Midbrain (tissue), 1 donor: Measurements from ENCODE around the gene PPP5C.
"Not testable (repeated sequence)": the region's sequence is repeated elsewhere in the genome, so short reads cannot be mapped to it uniquely, and the experiment has no call there.

Experiments
- DNase-seq: peaks from one replicate; lab custom pipeline; 2025; lab: John Stamatoyannopoulos, UW

Gene PPP5C

DNA sequence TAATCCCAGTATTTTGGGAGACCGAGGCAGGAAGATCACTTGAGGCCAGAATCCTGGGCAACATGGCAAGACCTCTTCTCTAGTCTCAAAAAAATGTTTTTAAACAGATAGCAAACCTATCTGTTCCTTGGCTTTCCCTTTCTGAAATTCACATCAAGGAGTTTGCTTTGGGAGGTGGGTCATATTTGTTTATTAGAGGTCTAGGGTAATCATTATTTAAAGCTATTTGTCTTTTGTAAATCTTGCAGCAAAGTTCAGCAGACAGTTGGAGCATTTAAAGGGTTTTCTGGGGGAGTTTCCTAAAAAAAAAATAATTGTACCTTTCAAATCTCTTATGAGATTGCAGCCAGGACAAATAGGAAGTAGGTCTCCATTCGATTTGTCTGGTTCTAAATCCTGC lies 17.5 kb downstream of the PPP5C start:
- no peak for DNase-seq

DNA sequence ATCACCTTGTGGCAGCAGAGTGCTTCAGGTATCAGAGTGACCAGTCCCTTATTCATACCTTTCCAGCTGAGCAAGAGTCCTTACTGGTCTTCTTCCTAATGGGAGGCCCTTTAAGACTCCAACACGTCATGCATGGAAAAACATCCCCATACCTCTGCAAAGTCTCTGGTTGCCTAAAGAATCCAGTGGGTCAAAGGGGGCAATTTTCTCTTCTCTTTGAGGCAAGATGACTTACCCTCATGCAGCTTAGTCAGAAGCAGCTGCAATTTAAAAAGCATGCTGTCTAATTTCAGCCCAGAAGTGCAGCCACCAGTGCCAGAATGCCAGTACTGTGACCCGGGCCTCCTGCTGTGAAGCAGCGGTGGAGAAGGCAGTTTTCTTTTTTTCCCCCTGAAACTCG lies 18.7 kb downstream of the PPP5C start:
- no peak for DNase-seq

- DNase-seq = no peak
Measured at GRCh38 chr19:46366620-46367292, 19.9 kb downstream of the PPP5C start.

DNA sequence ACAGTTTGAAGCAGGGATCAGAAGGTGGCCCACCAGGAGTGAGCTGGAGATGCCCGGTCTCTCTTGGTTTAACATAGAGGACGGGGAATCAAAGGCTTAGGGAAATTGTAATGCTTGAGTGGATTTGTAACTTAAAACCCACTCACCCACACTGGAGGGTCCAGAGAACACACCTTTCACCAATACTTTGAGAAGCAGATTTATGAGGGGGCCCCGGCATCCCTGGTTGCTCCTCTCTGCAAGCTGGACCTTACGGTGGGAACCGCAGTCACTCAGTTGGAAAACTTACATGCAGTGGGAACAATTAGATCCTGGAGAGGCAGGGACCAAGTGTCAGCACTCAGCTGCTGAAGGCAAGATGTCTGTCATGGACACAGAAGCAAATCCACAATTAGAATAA lies 20.5 kb downstream of the PPP5C start:
- DNase-seq = no peak

DNA sequence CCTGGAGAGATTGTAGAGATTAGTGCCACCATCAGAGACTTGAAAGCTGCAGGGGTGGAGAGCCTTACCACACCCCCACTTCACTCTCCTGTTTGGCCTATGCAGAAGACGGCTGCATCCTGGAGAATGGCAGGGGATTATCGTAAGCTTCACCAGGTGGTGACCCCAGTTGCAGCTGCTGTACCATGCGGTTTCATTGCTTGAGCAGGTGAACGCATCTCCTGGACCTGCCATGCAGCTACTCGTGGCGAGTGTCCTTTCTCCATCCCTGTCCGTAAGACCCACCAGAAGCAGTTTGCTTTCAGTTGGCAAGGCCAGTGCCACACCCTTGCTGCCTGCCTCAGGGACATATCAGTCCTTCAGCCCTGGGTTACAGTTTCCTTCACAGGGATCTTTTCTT lies 21.2 kb downstream of the PPP5C start:
- no peak for DNase-seq

- no peak for DNase-seq
Measured at GRCh38 chr19:46369817-46370216, 22.9 kb downstream of the PPP5C start.

DNA sequence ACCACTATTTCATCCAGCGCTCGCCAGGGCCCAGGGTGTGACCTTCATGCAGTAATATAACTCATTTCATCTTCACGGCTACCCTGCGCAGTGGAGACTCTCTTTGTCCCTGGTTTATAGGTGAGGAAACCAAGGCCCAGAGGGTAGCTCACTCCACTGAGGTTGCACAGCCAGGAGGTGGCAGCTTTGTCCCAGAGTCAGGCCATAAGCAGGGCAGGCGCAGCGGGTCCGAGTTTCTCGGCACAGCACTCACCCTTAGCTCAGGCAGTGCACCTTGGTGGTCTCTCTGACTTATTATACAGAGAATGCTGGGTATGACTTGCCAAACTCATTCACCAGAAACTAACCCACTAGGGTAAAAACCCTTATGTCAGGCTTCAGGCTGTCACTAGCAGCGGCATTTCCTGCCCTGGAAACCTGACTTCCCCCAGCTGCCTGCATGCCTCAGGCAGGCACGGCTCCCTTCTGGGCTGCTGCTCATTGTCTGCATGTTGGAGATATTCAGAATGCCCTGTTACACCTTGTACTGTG lies 24.5 kb downstream of the PPP5C start:
- DNase-seq = no peak

DNA sequence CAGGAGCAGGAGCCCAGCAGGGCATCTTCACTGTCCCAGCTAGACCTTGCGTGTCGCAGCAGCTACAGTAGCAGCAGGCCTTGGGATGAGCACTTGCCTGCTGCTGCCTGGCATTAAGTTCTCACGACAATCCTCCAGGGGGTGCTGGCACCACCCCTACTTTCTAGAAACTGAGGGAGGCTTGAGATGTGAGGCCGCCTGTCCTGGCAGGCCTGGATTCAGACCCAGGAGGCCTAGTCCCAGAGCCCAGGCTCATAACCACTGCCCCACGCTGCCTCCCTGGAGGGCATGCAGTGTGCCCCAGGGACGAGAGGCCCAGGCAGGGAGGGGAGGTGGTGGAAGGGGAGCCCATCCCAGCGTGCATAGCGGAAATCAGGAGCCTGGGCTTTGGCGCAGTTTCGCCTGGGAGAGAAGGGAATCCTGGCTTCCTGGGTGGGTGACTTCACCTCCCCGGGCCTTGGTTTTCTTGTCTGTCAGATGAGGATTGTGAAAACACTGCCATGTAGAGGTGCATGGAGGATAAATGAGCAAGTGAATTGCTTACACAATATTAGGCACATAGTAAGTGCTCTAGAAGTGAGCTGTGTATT lies 26.1 kb downstream of the PPP5C start:
- no peak for DNase-seq

- no peak for DNase-seq
Measured at GRCh38 chr19:46373491-46374359, 26.8 kb downstream of the PPP5C start.

GRCh38 chr19:46374536-46375475 lies 27.9 kb downstream of the PPP5C start:
- no peak for DNase-seq

GRCh38 chr19:46375476-46376067 lies 28.7 kb downstream of the PPP5C start:
- DNase-seq = not testable (repeated sequence)

GRCh38 chr19:46376241-46377153 lies 29.6 kb downstream of the PPP5C start:
- DNase-seq = no peak

DNA sequence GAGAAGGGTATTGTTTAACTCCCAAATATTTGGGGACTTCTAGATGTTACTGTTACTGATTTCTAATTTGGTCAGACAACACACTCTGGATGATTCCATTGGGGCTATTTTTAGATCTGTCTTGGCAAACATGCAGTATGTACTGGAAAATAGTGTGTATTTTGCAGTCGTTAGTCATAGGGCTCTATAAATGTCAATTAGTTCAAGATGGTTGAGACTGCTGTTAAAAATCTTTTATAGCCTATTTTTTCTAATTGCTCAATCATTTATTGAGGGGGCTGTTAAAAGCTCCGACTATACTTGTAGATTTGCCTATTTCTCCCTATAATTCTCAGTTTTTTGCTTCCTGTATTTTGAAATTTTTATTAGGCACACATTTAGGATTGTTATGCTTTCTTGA lies 31.4 kb downstream of the PPP5C start:
- DNase-seq = peak; percentile 27

- no peak for DNase-seq
Measured at GRCh38 chr19:46380690-46381089, 33.8 kb downstream of the PPP5C start.

DNA sequence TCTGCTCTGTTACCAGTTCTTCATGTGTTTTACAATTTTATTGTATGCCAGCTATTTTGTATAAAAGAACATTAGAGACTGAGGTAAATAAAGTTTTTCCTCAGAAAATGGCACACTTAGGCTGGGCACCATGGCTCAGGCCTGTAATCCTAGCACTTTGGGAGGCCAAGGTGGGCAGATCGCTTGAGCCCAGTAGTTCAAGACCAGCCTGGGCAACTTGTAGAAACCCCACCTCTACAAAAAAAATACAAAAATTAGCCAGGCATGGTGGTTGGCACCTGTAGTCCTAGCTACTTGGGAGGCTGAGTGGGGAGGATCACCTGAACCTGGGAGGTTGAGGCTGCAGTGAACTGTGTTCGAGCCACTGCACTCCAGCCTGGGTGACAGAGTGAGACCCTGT lies 34.5 kb downstream of the PPP5C start:
- DNase-seq = no peak

DNA sequence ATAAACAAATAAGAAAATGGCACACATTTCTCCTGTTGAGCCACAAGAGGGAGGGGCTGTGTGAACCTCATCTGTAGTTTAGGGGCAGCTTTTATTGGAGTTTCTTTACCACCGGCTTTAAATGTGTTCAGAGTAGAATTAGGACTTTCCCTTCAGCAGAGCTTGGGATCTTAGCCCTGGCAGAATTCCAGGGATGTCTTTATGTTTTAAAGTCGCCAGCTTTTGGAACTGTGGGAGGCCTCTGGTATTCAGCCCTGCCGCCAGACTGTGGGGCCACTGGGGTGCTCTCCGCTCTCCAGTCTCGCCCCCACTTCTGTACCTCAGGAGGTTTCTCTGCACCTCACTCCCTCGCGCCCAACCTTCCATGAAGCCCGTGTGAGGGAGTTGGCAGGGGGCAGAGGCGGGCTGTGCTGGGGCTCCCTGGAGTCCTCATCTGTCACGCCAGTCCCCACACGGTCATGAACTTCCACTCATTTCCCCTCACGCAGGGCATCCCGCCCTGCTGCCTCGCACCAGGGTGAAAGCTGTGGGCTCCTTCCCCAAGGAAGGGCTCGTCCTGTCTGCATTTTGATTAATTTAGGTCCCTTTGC lies 35.0 kb downstream of the PPP5C start:
- no peak for DNase-seq

DNA sequence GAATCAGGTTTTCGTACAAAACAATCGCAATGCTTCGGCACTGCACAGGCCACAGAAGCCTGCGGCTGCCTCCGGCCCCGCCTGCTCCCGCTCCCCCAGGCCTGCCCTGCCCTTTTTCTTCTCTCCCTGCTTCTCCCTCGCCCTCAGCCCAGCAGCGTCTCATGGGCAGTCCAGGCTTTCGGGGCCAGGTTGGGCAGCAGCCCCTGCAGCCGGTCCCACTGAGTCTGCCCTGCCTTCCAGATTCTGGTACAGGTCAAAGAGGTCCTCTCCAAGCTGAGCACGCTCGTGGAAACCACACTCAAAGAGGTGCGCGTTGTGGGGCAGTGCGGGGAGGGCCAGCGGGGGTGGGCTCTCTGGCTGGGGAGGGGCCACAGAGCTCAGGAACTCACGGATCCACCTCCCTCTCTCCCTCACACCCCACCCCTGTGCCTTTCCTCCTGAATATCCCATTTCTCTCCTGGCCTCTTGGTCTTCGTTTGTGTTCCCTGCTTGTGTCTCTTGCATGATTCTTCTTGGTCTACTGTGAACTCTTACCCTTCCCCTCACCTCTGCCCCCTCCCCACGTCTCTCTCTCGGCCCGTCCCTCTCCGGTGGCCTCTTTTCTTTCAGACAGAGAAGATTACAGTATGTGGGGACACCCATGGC lies 36.4 kb downstream of the PPP5C start:
- no peak for DNase-seq

DNA sequence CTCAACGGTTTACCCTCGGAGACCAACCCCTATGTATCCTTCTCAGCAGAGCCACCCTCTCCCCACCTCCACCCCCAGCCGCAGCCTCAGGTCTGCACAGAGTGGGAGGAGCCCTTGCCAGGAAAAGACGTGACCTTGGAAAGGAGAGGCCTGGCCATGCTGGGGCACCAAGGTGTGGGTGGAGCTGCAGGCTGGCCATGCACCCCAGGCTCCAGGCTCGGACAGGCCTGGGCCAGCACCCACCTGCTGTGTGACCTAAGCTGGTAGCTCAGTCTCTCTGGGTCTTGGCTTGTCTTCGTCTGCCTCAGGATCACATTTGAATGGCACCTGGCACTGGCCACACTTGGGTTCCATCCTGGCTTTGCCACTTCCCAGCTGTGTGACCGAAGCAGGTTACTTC lies 37.0 kb downstream of the PPP5C start:
- DNase-seq = no peak

DNA sequence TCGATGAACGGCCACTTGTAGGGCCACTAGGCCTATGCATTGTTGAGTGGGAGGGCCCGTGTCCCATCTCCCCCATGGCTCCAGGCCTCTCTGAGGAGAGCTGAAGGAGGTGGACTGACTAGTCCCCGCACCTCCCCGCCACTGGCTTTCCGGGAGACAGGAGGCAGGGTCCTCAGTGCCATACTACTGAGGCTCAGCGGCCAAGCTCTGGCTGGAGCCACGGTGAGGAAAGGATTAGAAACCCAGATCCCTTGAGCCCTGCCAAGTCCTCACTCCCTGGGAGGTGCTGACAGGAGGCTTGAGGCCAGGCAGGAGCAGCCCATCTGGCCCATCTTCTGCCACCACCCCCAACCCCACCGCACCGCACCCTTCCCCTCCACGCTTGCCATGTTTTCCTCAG lies 37.5 kb downstream of the PPP5C start:
- DNase-seq = no peak
